Measurements from ENCODE around the gene DNAJC2. TPM values are rescaled to one million over a fixed set of nuclear protein-coding genes. Genes with fewer than 3 reads are reported as not detected.
A peak's percentile ranks its signal among the peaks of the same experiment; 100 is the strongest.
"Not testable (repeated sequence)": the region's sequence is repeated elsewhere in the genome, so short reads cannot be mapped to it uniquely, and the experiment has no call there.

The DNAJC2 gene
- total and polyA plus RNA-seq, 9 donors = 21.2 to 37.6 (median 31.6) TPM

DNA sequence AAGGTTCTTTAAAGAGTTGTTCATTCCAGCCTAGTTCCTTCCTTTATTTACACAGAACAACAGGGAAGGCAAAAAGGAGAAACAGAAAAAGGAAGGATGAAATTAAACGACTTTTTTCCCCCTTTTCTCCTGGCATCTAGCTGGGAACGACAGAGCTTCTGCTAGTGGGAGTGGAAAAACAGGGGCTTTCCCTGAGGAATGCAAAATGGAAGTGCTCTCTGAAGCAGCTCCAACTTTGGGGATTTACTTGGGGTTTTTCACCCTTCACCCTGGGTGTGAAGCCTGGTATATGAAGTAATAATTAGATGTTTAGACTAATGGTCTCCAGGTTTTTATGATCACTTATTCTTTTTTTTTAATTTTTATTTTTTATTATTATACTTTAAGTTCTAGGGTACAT lies 43.1 kb downstream of the DNAJC2 start:
- Histone ChIP-seq H3K27ac (ENCODE audit: low read length) (no peak overlapping the region), H3K4me3 (ENCODE audit: low read length) (no peak overlapping the region), H3K9me3 (replicated peaks; ENCODE audit: control insufficient read depth, low read depth, low read length) (no peaks in the 10 kb centered on the region), H3K27me3 (ENCODE audit: control insufficient read depth, insufficient read depth, low read length) (no peaks in the 10 kb centered on the region), H3K4me1 (ENCODE audit: control insufficient read depth, insufficient read depth, low read length) (peaks cover 4% of the 10 kb centered on the region), H3K36me3 (ENCODE audit: control insufficient read depth, insufficient read depth, low read length) (peaks cover 39% of the 10 kb centered on the region)
- WGBS (ENCODE audit: insufficient coverage) = no CpG with 5 or more reads among the region's 2 CpGs
- DNase-seq = no peak

DNA sequence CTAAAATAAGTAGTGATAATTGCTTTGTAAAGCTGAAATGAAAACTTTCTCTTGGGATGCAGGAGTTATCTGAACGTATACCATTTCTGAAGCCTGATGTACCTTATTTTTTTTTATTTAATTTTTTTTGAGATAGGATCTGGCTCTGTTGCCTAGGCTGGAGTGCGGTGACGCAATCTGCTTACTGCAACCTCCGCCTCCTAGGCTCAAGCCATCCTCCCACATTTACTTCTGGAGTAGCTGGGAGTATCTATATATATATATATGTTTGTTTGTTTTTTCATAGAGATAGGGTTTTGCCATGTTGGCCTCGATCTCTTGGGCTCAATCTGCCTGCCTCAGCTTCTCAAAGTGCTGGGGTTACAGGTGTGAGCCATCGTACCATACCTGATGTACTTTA lies 44.9 kb downstream of the DNAJC2 start:
- H3K4me1 ChIP-seq (ENCODE audit: control insufficient read depth, insufficient read depth, low read length) = peaks cover 4% of the 10 kb centered on the region
- H3K27me3 ChIP-seq (ENCODE audit: control insufficient read depth, insufficient read depth, low read length) = no peaks in the 10 kb centered on the region
- no peak overlapping the region for H3K4me3 ChIP-seq (ENCODE audit: low read length)
- H3K9me3 ChIP-seq (replicated peaks; ENCODE audit: control insufficient read depth, low read depth, low read length) = no peaks in the 10 kb centered on the region
- H3K36me3 ChIP-seq (ENCODE audit: control insufficient read depth, insufficient read depth, low read length) = peaks cover 33% of the 10 kb centered on the region
- WGBS (ENCODE audit: insufficient coverage) = no CpG with 5 or more reads among the region's 6 CpGs
- DNase-seq = no peak
- H3K27ac ChIP-seq (ENCODE audit: low read length) = no peak overlapping the region

DNA sequence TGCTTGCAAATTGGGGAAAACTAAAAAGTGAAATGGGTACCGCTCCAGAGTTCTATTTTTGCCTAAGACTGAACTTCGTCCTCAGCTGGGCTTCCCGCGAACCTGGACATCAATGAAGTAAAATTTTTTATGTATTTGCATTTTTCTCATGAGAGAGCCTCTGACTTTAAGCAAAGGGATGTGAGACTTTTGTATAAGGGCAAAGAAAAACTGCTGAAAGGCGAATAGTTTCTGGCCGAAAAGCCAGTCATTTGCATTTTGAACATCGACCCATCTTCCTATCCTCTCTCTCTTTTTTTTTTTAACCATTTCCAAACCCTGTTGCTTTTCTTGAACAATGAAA lies 46.8 kb downstream of the DNAJC2 start:
- Histone ChIP-seq H3K4me1 (ENCODE audit: control insufficient read depth, insufficient read depth, low read length) (peaks cover 4% of the 10 kb centered on the region), H3K27ac (ENCODE audit: low read length) (peak overlapping the region; percentile 74), H3K4me3 (ENCODE audit: low read length) (peak overlapping the region; percentile 83), H3K9me3 (replicated peaks; ENCODE audit: control insufficient read depth, low read depth, low read length) (no peaks in the 10 kb centered on the region), H3K36me3 (ENCODE audit: control insufficient read depth, insufficient read depth, low read length) (peaks cover 20% of the 10 kb centered on the region), H3K27me3 (ENCODE audit: control insufficient read depth, insufficient read depth, low read length) (no peaks in the 10 kb centered on the region)
- DNase-seq = no peak
- WGBS (ENCODE audit: insufficient coverage) = 0% methylated on average over 3 of the region's 7 CpGs

DNA sequence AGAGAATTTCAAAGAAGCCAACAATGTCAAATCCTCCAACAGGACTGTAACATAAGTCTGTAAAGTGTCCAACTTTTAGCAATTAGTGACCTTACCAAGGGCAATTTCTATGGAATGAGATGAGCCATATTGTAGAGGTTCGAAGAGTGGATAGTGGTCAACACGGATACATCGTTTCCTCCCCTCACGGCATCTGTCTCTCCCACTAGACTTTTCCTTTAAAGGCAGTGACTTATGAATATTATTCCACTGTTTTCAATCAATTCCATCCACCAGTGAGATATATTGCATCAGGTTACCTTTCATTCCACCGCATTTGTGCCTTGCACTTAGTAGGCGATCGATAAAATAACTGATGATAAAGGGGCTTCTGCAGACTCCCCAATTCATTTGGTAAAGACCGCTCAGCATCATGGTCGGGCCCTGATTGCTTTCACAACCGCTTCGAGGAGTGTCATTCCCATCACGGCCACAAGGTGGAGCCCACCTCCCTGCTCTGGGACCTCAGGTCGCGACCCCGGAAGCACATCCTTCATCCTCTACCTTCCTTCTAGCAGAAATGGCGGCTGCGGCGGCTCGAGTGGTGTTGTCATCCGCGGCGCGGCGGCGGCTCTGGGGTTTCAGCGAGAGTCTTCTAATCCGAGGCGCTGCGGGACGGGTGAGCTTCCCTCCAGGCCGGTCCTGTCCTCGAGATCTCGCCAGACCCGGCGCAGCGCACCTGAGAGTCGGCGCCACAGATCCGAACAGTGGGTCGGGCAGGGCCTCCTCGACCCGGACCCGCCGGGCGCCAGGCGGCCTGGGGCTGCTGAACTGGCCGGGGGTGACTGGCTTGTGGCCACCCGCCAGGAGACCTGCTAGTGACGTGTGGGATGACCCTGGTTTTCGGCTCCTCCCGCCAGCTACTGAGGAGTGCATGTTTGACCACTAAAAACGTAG lies 47.4 kb downstream of the DNAJC2 start, which contains the start of gene PMPCB:
Gene PMPCB (plus strand): TSS at position 535 of the 936 bp plus-strand sequence. CDS start 25 bp downstream, at position 560.
- H3K4me3 ChIP-seq (ENCODE audit: low read length) = peak within 1 kb of the TSS; percentile 83
- peaks cover 1% of the 10 kb centered on the region for H3K27me3 ChIP-seq (ENCODE audit: control insufficient read depth, insufficient read depth, low read length)
- H3K27ac ChIP-seq (ENCODE audit: low read length) = peak within 1 kb of the TSS; percentile 74
- peak; percentile 96 for DNase-seq
- peaks cover 4% of the 10 kb centered on the region for H3K4me1 ChIP-seq (ENCODE audit: control insufficient read depth, insufficient read depth, low read length)
- H3K36me3 ChIP-seq (ENCODE audit: control insufficient read depth, insufficient read depth, low read length) = peaks cover 18% of the 10 kb centered on the region
- H3K9me3 ChIP-seq (replicated peaks; ENCODE audit: control insufficient read depth, low read depth, low read length) = no peaks in the 10 kb centered on the region
- WGBS (ENCODE audit: insufficient coverage) = under 1% methylated on average over 45 of the region's 52 CpGs

DNA sequence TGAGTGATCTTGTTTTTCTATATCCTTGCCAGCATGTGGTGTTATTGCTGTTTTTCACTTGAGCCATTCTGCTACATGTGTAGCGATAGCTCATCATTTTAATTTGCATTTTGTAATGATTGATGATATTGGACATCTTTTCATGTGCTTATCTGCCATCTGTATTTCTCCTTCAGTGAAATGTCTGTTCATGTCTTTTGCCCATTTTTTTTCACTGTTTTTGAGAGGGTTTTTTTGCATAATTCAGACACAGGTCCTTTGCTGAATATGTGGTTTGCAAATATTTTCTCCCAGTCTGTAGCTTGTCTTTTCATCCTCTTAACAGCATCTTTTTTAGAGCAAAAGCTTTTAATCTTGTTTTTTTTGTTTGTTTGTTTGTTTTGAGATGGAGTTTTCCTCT lies 51.0 kb downstream of the DNAJC2 start:
- no peaks in the 10 kb centered on the region for H3K9me3 ChIP-seq (replicated peaks; ENCODE audit: control insufficient read depth, low read depth, low read length)

DNA sequence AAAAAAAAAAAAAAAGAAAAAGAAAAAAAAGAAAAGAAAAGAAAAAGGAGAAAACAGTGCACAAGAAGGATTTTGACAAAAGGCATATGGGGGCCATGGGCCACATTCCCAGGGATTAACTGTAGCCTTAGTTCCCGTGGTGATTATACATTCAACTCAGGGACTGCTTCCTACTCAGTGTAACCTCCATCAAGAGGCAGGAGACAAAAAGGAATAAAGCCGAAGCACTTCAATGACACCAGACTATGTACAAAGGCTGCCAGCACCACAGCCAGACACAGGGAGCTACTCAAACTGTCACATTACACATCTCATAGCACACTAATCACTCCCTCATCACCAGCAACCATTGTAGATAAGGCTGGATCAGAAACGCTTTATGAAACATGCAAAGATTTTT lies 52.4 kb downstream of the DNAJC2 start:
- Histone ChIP-seq H3K27ac (ENCODE audit: low read length) (no peak overlapping the region), H3K4me3 (ENCODE audit: low read length) (no peak overlapping the region), H3K4me1 (ENCODE audit: control insufficient read depth, insufficient read depth, low read length) (no peaks in the 10 kb centered on the region), H3K36me3 (ENCODE audit: control insufficient read depth, insufficient read depth, low read length) (no peaks in the 10 kb centered on the region), H3K27me3 (ENCODE audit: control insufficient read depth, insufficient read depth, low read length) (peaks cover 6% of the 10 kb centered on the region), H3K9me3 (replicated peaks; ENCODE audit: control insufficient read depth, low read depth, low read length) (no peaks in the 10 kb centered on the region)
- DNase-seq = no peak
- 14% methylated on average over 1 of the region's 3 CpGs for whole genome bisulfite sequencing (ENCODE audit: insufficient coverage)

More for the DNA sequence above, 51.0 kb downstream of the DNAJC2 start:
- peaks cover 3% of the 10 kb centered on the region for H3K4me1 ChIP-seq (ENCODE audit: control insufficient read depth, insufficient read depth, low read length)
- no CpG with 5 or more reads among the region's 1 CpG for WGBS (ENCODE audit: insufficient coverage)
- H3K36me3 ChIP-seq (ENCODE audit: control insufficient read depth, insufficient read depth, low read length) = no peaks in the 10 kb centered on the region
- no peak for DNase-seq
- no peak overlapping the region for H3K4me3 ChIP-seq (ENCODE audit: low read length)
- H3K27ac ChIP-seq (ENCODE audit: low read length) = no peak overlapping the region
- peaks cover 6% of the 10 kb centered on the region for H3K27me3 ChIP-seq (ENCODE audit: control insufficient read depth, insufficient read depth, low read length)

DNA sequence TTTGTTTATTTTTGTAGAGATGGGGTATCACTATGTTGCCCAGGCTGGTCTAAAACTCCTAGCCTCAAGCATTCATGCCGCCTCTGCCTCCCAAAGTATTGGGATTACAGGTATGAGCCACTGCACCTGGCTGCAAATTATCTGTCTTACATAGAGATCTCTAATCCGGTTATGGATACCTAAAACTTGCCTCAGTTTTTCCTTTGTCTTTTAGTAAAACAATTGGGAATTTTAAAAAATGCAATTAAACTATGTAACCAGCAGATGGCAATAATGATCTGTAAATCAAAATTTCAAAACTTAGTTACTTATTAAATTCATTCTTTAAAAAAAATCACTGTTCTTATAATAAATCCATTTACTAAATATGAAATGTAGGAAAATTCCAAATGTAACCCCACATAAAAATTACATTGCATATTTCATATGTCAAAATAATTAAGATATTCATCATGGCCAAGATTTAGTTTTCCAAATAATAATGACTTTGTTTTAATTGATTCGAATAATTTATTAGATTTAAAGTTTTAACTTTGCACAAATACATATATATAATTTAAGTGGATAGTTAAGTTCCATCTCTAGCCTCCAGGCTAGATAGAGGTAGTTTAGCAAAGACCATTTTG lies 61.7 kb downstream of the DNAJC2 start:
- not testable (repeated sequence) for H3K36me3 ChIP-seq (ENCODE audit: control insufficient read depth, insufficient read depth, low read length); H3K27ac ChIP-seq (ENCODE audit: low read length); H3K4me3 ChIP-seq (ENCODE audit: low read length); H3K9me3 ChIP-seq (replicated peaks; ENCODE audit: control insufficient read depth, low read depth, low read length); H3K4me1 ChIP-seq (ENCODE audit: control insufficient read depth, insufficient read depth, low read length); H3K27me3 ChIP-seq (ENCODE audit: control insufficient read depth, insufficient read depth, low read length); DNase-seq
- WGBS (ENCODE audit: insufficient coverage) = no CpG with 5 or more reads among the region's 3 CpGs

DNA sequence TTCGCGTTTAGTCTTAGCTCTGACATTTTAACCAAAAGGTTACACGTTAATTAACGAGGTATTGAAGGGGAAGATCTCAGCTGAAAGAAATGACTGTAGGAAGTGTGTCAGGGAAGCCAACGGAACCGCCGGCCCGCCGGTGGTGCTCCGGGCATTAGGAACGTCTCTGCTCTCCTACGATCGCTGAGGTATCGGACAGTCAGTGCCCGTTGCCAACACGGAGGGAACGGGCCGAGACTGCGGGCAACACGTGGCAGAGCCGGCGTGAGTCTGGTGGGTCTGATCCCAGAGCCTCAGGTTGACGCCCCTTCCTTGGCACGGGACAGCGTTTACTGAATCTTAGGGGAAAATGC lies 63.8 kb downstream of the DNAJC2 start:
- under 1% methylated on average over 20 of the region's 25 CpGs for WGBS (ENCODE audit: insufficient coverage)
- H3K36me3 ChIP-seq (ENCODE audit: control insufficient read depth, insufficient read depth, low read length); H3K27me3 ChIP-seq (ENCODE audit: control insufficient read depth, insufficient read depth, low read length); H3K9me3 ChIP-seq (replicated peaks; ENCODE audit: control insufficient read depth, low read depth, low read length); H3K4me1 ChIP-seq (ENCODE audit: control insufficient read depth, insufficient read depth, low read length): not testable (repeated sequence)
- H3K4me3 ChIP-seq (ENCODE audit: low read length) = peak overlapping the region; percentile 58
- DNase-seq = peak; percentile 28
- peak overlapping the region; percentile 7 for H3K27ac ChIP-seq (ENCODE audit: low read length)

DNA sequence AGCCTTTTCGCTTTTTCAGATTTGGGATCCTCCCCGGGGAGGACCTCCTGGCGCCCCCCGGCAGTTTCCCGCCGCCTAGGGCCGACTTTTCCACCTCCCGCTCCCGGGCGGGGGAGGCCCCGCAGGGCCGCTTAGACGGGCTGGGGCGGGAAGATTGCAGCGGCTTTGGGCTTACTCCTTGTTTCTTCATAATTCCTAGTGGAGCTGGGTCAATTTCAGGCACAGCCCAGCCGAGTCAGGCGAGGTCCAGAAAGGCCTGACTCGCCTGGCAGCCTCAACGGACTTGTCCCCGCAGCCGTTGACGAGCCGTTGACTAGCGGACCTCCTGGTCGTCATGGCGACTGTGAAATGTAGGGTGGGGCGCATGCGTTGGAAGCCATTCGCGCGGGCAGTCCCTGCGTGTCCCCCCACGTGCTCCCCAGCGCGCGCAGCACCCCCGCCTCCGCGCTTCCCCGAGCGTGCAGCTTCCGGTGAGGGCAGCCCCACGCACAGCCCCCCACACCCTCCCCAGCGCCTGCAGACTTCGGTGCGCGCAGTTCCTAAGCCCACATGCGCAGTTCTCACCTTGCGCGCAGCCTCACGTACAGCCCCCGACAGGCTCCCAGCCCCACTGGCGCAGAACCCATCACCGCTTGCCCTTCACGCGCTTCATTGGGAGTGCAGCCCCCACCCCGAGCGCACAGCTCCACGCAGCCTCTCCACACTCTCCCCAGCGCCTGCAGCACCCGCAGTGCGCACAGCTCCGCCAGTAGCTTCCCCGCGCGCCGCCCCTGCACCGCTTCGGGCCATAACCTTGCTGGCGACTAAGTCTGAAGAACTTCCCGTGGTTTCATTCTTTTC lies 64.4 kb downstream of the DNAJC2 start:
- not testable (repeated sequence) for H3K36me3 ChIP-seq (ENCODE audit: control insufficient read depth, insufficient read depth, low read length); H3K9me3 ChIP-seq (replicated peaks; ENCODE audit: control insufficient read depth, low read depth, low read length); H3K4me1 ChIP-seq (ENCODE audit: control insufficient read depth, insufficient read depth, low read length); H3K27me3 ChIP-seq (ENCODE audit: control insufficient read depth, insufficient read depth, low read length)
- DNase-seq = peak; percentile 80
- 0% methylated on average over 64 of the region's 71 CpGs for WGBS (ENCODE audit: insufficient coverage)
- peak overlapping the region; percentile 58 for H3K4me3 ChIP-seq (ENCODE audit: low read length)
- H3K27ac ChIP-seq (ENCODE audit: low read length) = peak overlapping the region; percentile 7

DNA sequence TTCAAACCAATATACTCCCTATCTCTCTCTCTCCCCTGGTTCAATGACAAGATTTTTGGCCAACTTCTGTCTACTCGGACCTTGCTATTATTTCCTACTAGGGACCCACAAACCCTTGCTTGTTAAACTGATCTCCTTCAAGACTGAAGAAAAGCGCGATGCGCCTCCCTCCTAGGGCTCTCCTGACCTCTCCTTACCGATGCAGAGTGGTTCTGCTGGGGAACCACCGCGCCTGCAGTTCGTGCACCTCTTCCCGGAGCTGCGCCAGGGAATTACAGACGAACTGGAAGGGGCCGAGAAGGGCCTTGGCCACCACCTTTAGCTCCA lies 65.0 kb downstream of the DNAJC2 start:
- peak overlapping the region; percentile 3 for H3K27ac ChIP-seq (ENCODE audit: low read length)
- H3K9me3 ChIP-seq (replicated peaks; ENCODE audit: control insufficient read depth, low read depth, low read length); H3K4me1 ChIP-seq (ENCODE audit: control insufficient read depth, insufficient read depth, low read length); H3K27me3 ChIP-seq (ENCODE audit: control insufficient read depth, insufficient read depth, low read length); H3K36me3 ChIP-seq (ENCODE audit: control insufficient read depth, insufficient read depth, low read length); DNase-seq: not testable (repeated sequence)
- H3K4me3 ChIP-seq (ENCODE audit: low read length) = peak overlapping the region; percentile 58
- WGBS (ENCODE audit: insufficient coverage) = 0% methylated on average over 12 of the region's 12 CpGs
